ENCODE measurements around the gene BAZ1B.

The BAZ1B gene

DNA sequence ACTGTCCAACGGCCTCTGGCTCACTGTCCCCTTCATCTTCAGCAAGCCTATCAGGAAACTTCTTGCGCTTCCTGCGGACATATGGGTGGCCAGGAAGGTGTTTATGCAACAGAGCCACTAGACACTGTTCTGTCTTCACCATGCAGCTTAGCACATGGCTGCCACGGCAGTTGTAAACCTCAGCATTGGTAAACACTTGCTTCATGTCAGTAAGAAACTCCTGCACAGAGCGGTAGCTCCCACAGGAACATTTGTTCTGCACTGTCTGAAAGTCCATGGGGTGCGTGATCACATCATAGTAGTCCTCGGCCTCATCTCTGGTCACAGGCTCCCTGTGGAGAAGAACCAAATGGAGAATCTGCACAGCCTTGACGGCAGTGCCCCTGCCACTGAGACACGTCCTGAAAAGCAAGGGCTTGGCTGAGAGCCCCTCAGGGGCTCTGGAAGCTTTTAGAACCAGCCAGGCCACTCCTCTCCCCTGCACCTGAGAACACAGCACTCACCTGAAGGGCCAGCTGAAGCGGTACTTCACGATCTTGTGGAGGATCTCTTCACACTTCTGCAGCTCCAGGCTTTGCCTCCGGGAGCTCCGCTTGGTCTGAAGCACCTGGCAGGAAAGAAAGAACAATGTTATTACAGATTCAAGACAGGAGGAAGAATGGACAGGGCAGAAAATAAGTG lies 79.7 kb downstream of the BAZ1B start:
- no peak for DNase-seq (ENCODE audit: low read depth)
- in situ Hi-C loops (cut with HindIII; ENCODE audit: low sequenced_read_pairs): loop anchor here (10.0 kb wide), 1 partner anchor 88 kb away; no protein-coding TSS in a partner anchor
- TF ChIP-seq, protein P1, sequence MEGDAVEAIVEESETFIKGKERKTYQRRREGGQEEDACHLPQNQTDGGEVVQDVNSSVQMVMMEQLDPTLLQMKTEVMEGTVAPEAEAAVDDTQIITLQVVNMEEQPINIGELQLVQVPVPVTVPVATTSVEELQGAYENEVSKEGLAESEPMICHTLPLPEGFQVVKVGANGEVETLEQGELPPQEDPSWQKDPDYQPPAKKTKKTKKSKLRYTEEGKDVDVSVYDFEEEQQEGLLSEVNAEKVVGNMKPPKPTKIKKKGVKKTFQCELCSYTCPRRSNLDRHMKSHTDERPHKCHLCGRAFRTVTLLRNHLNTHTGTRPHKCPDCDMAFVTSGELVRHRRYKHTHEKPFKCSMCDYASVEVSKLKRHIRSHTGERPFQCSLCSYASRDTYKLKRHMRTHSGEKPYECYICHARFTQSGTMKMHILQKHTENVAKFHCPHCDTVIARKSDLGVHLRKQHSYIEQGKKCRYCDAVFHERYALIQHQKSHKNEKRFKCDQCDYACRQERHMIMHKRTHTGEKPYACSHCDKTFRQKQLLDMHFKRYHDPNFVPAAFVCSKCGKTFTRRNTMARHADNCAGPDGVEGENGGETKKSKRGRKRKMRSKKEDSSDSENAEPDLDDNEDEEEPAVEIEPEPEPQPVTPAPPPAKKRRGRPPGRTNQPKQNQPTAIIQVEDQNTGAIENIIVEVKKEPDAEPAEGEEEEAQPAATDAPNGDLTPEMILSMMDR (IDR thresholded peaks at IDR 0.05; ENCODE audit: low read depth, low read length, missing control alignments): no peak
- no peak overlapping the region for H3K4me3 ChIP-seq (ENCODE audit: low read depth, low read length)

DNA sequence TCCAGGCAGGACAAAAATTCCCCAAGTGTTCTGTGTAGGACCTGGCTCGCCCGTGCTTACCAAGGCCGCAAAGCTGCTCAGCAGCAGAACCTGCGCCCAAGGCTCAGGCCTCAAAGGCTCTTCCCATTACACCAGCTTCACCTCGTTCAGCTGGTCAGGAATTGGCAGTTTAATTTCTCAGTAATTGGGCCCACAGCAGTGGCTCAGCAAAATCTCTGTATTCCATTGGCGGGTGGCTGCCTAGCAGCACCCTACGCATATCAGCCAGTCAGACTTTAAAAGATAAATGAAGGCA lies 82.7 kb downstream of the BAZ1B start:
- in situ Hi-C loops (cut with HindIII; ENCODE audit: low sequenced_read_pairs): no loop called here
- no peak for DNase-seq (ENCODE audit: low read depth)
- TF ChIP-seq, protein P1 (IDR thresholded peaks at IDR 0.05; ENCODE audit: low read depth, low read length, missing control alignments): no peak
- no peak overlapping the region for H3K4me3 ChIP-seq (ENCODE audit: low read depth, low read length)

DNA sequence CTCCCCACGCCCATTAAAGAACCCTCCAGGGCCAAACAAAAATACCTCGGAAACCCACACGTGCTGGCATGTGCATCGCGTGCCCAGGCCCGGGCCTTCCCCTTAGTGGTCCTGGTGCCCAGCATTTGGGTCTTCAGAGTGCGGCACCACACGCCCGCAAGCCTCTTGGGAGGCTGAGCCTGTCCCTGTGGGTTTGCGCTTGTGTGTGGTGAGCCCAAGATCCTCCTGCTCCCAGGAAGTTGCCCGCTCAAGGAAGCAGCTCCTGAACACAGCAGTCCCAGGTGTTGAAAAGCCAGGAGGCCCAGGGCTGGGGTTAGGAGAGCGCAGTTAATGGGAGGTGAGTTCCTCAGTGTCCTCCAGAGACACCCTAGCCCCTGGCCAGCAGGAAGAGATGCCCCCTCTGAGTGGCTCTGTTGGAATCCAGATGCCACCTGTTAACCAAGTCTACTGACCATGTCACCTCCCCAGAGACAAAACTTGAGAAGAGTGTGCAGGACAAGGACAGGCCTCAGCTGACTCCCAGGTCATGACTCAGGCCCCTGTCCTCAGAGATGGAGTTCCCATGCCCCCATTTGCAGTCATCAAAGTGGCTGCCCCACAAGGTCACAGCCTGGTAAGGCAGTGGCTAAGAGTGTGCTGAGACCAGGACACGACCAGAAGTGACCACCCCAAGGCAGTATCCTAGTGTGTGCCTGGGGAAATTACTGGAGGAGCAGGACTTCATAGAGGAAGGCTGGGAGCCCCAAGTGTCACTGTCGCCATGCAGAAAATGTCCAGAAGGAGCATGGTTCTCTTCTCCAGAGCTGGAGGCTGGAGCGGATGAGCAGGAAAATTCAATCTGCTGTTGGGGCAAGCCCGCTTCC lies 83.3 kb downstream of the BAZ1B start:
- H3K4me3 ChIP-seq (ENCODE audit: low read depth, low read length): no peak overlapping the region
- in situ Hi-C loops (cut with HindIII; ENCODE audit: low sequenced_read_pairs): no loop called here
- no peak for DNase-seq (ENCODE audit: low read depth)
- TF ChIP-seq, protein P1 (IDR thresholded peaks at IDR 0.05; ENCODE audit: low read depth, low read length, missing control alignments): no peak

DNA sequence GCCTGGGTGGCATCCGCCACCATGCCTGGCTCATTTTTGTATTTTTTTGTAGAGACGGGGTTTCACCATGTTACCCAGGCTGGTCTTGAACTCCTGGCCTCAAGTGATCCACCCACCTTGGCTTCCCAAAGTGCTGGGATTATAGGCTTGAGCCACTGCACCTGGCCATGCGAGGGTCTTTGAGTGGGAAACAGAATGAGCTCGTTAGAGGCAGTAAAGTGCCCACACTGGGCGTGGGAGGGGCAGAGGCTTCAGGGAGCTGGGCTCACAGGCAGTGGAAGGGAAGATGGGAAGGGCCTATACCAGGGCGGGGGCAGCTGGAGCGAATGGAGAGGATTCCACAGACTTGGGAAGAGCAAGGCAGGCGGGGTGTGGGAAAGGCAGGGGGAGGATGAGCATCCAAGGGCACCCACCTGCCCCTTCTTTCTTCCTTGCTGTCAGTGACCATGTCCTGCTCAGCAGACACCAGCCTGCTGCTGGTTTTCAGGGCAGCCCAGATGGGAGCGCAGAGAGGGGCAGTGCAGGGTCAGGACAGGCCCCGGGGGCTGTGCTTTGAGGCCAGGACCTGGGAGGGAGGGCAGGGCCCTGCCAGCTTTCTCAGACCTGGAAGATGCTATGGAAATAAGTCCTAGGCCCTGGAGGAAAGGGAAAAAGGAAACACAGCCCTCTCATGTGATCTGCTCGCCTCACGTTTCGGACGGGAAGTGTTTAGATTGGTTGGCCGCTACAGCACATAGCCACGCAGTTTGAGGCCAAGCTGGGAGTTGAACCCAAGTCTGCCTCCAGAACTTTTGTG lies 84.3 kb downstream of the BAZ1B start:
- TF ChIP-seq, protein P1 (IDR thresholded peaks at IDR 0.05; ENCODE audit: low read depth, low read length, missing control alignments): no peak
- in situ Hi-C loops (cut with HindIII; ENCODE audit: low sequenced_read_pairs): no loop called here
- no peak for DNase-seq (ENCODE audit: low read depth)
- no peak overlapping the region for H3K4me3 ChIP-seq (ENCODE audit: low read depth, low read length)

DNA sequence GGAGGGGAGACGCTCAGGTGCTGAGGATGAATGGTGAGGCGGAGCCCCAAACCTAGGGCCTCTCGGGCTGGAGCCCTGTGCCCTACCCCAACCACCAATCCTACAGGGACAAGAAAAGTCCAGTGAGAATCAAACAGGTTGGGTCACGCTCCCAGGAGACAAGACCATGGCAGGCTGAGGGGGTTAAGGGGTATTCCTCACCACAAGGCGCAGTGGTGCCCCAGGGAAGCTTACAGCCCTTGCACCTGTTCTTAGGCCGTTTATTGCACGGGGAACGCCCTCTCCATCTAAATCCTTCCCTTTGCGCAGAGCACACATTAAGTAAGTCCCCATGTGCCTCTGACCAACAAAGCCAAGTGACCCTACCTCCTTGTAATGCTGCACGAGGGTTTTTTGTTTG lies 85.0 kb downstream of the BAZ1B start:
- no peak for DNase-seq (ENCODE audit: low read depth)
- in situ Hi-C loops (cut with HindIII; ENCODE audit: low sequenced_read_pairs): no loop called here
- TF ChIP-seq, protein P1 (IDR thresholded peaks at IDR 0.05; ENCODE audit: low read depth, low read length, missing control alignments): no peak
- no peak overlapping the region for H3K4me3 ChIP-seq (ENCODE audit: low read depth, low read length)
